ENCODE measurements around the gene ZNF143. TPM values are rescaled to one million over a fixed set of nuclear protein-coding genes. Genes with fewer than 3 reads are reported as not detected.

The ZNF143 gene
- total and polyA plus RNA-seq, 11 donors, result 7.9 to 32.3 (median 22.0) TPM

- peak; percentile 20 to 85 (median 76) for ATAC-seq
- Histone ChIP-seq H3K9me3 (no peaks in the 10 kb centered on the region), H3K27me3 (no peaks in the 10 kb centered on the region), H3K4me3 (peak overlapping the region; percentile 30 to 96 (median 86)), H3K36me3 (no peaks in the 10 kb centered on the region), H3K27ac (peak overlapping the region; percentile 96 to 100 (median 98)), H3K4me1 (peaks cover 0 to 27% (median 20%) of the 10 kb centered on the region in 12 donors)
- intact Hi-C loops (cut with DNase I), result loop anchor here in 4 of 10 donors (2.0 to 10.0 kb wide), 7 partner anchors 96 to 494 kb away; partner anchors contain the start of genes TMEM41B (in 2 of the 4), DENND5A (in 1 of the 4) and WEE1 (in 1 of the 4)
- 0 to 1% (median 0%) methylated on average over 37 to 57 of the region's 57 CpGs for WGBS, 4 donors
- TF ChIP-seq POLR2A (IDR thresholded peaks at IDR 0.05) (peak; percentile 56 to 91), CTCF (IDR thresholded peaks at IDR 0.05) (peak in 2 of 12 donors; percentile 5 to 22)
- peak; percentile 92 to 94 (median 94) for DNase-seq
These were observed 399 bp downstream of the ZNF143 start for GRCh38 chr11:9461063-9461759.

GRCh38 chr11:9461760-9462134 is 935 bp downstream of the ZNF143 start:
- Histone ChIP-seq H3K4me1 (peaks cover 0 to 27% (median 20%) of the 10 kb centered on the region in 12 donors), H3K4me3 (peak overlapping the region; percentile 30 to 96 (median 86)), H3K9me3 (no peaks in the 10 kb centered on the region), H3K27me3 (no peaks in the 10 kb centered on the region), H3K36me3 (no peaks in the 10 kb centered on the region), H3K27ac (peak overlapping the region; percentile 96 to 100 (median 98))
- TF ChIP-seq POLR2A (IDR thresholded peaks at IDR 0.05) (no peak), CTCF (IDR thresholded peaks at IDR 0.05) (no peak)
- ATAC-seq (no peak), DNase-seq (no peak)
- WGBS, 4 donors, result 1 to 2% (median 1%) methylated on average over 10 of the region's 10 CpGs
- intact Hi-C loops (cut with DNase I), result loop anchor here in 4 of 10 donors (2.0 to 10.0 kb wide), 7 partner anchors 97 to 494 kb away; partner anchors contain the start of genes TMEM41B (in 2 of the 4), DENND5A (in 1 of the 4) and WEE1 (in 1 of the 4)

GRCh38 chr11:9462172-9462799 is 1.5 kb downstream of the ZNF143 start:
- Histone ChIP-seq H3K27ac (peak overlapping the region; percentile 96 to 100 (median 98)), H3K4me1 (peaks cover 0 to 27% (median 20%) of the 10 kb centered on the region in 12 donors), H3K27me3 (no peaks in the 10 kb centered on the region), H3K36me3 (no peaks in the 10 kb centered on the region), H3K9me3 (no peaks in the 10 kb centered on the region), H3K4me3 (peak overlapping the region; percentile 30 to 96 (median 86))
- intact Hi-C loops (cut with DNase I), result loop anchor here in 4 of 10 donors (5.0 to 10.0 kb wide), 6 partner anchors 110 to 495 kb away; partner anchors contain the start of genes TMEM41B (in 2 of the 4), DENND5A (in 1 of the 4) and WEE1 (in 1 of the 4)
- 82 to 85% (median 83%) methylated on average over 16 of the region's 16 CpGs for WGBS, 4 donors
- DNase-seq, result no peak
- TF ChIP-seq POLR2A (IDR thresholded peaks at IDR 0.05), result no peak
- no peak for TF ChIP-seq CTCF (IDR thresholded peaks at IDR 0.05)
- ATAC-seq, result no peak
